Kidney capillary endothelial cell (primary cell): ENCODE measurements around the gene MAP7D3.
A peak's percentile ranks its signal among the peaks of the same experiment; 100 is the strongest.
"Not testable (repeated sequence)": the region's sequence is repeated elsewhere in the genome, so short reads cannot be mapped to it uniquely, and the experiment has no call there.

Experiments
- DNase-seq: peaks from one replicate; pipeline ENCODE4 v3.0.0-alpha.2; 2018; ENCODE audit warnings: low spot score

MAP7D3 gene

GRCh38 chrX:136250191-136251040, 784 bp downstream of the MAP7D3 start:
- no peak for DNase-seq

GRCh38 chrX:136246201-136246600, 5.0 kb downstream of the MAP7D3 start:
- no peak for DNase-seq

DNA sequence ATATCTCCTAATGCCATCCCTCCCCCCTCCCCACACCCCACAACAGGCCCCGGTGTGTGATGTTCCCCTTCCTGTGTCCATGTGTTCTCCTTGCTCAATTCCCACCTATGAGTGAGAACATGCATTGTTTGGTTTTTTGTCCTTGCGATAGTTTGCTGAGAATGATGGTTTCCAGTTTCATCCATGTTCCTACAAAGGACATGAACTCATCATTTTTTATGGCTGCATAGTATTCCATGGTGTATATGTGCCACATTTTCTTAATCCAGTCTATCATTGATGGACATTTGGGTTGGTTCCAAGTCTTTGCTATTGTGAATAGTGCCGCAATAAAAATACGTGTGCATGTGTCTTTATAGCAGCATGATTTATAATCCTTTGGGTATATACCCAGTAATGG, 13.4 kb downstream of the MAP7D3 start:
- DNase-seq: not testable (repeated sequence)

DNA sequence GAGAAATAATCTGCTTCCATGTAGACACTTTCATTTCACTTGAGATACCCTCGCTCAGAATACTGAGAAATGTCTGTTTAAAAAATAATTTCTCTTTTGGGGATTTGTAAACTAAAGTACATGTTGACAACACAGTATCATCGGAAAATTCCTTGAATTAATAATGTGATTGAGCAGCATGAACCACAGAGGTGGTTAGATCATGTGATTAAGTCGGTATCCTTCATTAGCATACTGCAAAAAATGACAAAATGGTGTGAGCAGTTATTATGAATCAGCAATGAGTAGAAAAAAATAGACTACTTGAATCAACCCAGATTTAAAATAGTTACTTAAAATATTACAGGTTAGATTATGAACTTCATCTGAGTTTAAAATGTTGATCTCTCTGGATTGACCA, 14.1 kb downstream of the MAP7D3 start:
- no peak for DNase-seq

- DNase-seq: no peak
Measured at GRCh38 chrX:136228839-136229207, 22.4 kb downstream of the MAP7D3 start.

- no peak for DNase-seq
Measured at GRCh38 chrX:136227948-136228838, 23.0 kb downstream of the MAP7D3 start.

DNA sequence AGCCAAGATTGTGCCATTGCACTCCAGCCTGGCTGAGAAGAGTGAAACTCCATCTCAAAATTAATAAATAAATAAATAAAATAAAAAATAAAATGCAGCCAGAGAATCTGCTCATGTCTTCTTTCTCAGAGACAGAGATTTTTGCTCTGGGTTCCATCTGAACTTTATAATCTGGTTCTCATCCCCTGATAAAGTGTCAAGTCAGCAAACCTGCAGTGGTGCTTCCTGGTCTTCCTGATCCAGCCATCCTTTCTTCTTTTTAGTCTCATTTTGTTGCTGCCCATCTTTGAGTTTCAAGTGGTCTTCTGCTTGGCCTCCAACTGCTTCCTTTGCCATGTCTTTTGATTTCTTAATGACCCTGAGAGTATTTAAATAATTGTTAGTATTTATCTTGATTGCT, 24.1 kb downstream of the MAP7D3 start:
- no peak for DNase-seq

- DNase-seq: no peak
Measured at GRCh38 chrX:136221851-136222513, 29.2 kb downstream of the MAP7D3 start.

- no peak for DNase-seq
Measured at GRCh38 chrX:136220951-136221350, 30.2 kb downstream of the MAP7D3 start.

DNA sequence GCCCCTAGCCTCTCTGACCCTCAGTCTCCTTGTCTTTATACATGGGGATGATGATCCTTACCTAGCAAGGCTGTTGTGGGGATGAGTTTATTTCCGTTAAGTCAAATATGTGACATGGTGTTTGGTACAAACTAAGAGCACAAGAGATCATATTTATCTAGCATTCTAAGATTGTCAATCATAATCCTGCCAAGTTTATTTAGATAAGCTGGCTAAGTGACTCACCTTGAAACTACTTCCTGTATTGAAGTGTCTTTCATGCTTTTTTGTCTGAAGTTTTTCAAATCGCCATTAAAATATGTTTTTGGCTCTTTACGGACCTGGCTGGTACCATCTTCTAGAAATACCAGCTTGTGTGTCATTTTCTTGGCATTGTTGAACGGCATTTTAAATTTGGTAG, 30.7 kb downstream of the MAP7D3 start:
- DNase-seq: no peak

DNA sequence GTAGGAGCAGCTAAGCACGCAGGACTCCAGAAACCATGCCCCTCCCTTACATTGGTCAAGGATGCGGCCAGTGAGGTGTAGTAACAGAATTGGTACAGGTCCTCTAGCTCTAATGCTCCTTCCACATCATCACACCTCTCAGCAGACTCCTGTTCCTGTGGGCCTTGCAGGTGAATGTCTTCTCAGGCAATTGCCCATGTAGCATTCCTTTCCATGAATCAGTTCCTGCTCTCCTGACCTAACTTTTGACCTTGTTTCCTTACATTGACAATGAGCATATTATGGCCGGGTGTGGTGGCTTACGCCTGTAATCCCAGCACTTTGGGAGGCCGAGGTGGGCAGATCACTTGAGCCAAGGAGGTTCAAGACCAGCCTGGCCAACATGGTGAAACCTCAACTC, 31.3 kb downstream of the MAP7D3 start:
- peak; percentile 47 for DNase-seq

DNA sequence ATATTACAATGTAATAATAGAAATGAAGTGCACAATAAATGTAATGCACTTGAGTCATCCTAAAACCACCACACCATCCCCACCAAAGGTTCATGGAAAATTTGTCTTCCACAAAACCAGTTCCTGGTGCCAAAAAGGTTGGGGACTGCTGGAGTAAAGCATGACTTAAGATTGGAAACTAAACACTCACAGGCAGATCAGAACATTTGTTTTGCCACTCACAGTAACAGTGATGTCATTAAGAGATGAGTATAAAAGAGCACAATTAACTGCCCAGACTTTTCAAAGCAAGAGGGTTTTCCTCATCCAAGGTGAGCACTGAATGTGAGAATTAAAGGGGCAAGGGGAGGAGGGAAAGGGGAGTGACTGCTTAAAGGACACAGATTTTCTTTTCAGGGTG, 35.6 kb downstream of the MAP7D3 start:
- DNase-seq: no peak

DNA sequence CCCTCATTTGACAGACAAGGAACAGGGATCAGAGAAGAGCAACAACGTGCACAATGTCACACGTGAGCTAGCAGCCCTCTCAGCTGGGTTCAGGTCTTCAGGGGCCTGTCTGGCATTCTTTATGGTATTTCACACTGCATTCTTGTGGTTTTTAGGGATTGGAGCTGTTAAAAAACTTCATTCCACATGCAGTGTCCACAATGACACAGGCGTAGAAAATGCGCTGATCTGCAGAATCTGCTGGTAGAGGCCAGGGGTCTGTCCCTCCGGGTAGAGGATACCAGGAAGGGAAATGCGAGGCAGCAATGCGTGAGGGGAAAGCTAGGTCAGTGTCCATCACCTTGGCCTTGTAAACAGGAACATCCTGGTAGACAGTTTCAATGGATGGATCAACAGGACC, 36.6 kb downstream of the MAP7D3 start:
- peak; percentile 47 for DNase-seq

DNA sequence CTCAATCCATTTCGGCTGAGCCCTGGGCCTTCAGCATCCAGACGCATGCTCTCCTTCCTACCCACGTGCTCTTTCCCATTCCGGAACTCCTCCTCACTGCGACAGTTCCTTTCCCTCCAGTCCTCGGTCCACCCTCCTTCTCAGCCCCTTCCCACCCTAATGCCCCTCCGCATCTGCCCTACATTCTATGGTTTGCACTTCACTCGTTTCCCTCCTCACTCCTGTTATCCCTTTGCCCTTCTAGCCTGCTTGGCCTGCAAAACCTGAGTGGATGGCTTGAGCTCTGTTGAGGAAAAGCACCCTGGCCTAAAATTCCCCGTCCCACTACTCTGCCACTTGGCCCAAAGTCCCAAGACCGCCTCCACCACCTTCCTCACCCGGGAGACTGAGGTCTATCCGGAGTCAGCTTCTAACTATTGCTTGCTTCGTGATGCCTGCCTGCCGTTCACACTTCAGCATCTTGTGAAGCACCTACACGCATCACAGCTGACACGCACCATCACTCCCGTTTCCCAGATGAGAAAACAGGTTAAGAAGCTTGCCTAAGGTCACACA, 38.6 kb downstream of the MAP7D3 start:
- no peak for DNase-seq

DNA sequence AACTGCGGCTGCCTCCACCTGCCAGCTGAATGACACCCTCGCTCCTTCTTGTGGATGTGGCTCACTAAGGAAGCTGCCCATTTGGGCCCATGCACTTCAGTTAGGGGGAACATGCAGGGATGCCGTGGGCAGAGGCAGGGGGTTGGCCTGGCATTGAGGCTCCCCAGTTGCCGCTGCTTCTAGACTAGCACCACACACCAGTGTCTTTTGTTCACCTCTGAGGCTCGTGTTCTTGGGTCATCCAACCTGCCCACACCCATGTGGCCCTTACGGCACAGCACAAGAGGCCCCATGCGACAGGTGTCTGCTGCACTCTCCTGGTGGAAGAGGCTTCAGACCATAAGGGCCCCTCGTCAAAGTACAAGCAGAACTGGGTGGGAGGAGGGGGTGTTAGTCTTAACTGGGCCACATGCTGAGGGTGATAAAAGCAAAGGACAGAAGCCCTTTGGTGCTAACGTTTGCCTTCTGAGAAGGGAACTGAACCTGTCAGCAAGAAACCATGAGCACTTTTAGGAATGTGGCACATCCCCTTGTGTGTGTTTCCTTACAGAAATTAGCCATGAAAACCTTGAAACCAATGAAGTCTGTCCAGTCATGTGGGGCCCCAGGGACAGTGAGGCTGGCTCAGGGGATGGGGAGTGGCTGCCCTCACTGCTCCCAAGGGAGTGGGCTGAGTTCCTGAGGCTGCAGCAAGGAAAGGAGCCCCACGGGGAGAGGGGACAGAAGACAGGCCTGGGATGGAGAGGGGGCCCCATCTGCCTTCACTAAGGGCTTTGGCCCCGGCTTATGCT, 39.2 kb downstream of the MAP7D3 start:
- DNase-seq: no peak

GRCh38 chrX:136210806-136211205, 40.4 kb downstream of the MAP7D3 start:
- no peak for DNase-seq

DNA sequence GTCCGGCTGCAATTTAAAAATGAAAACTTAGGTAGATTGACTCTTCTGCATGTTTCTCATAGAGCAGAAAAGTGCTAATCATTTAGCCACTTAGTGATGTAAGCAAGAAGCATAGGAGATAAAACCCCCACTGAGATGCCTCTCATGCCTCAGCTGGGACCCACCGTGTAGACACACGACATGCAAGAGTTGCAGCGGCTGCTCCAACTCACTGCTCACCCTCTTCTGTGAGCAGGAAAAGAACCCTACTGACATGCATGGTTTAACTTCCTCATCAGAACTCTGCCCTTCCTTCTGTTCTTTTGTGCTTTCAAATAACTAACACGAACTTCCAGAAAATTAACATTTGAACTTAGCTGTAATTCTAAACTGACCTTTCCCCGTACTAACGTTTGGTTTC, 41.0 kb downstream of the MAP7D3 start:
- no peak for DNase-seq

DNA sequence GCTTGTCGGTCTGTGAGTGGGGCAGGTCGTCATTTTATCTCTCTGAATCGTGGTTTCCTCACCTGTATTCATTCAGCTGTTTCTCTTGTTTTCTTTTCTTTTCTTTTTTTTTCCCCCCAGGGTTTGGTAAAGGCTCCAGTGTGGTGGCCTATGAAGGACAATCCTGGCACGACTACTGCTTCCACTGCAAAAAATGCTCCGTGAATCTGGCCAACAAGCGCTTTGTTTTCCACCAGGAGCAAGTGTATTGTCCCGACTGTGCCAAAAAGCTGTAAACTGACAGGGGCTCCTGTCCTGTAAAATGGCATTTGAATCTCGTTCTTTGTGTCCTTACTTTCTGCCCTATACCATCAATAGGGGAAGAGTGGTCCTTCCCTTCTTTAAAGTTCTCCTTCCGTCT, 41.4 kb downstream of the MAP7D3 start:
- no peak for DNase-seq

DNA sequence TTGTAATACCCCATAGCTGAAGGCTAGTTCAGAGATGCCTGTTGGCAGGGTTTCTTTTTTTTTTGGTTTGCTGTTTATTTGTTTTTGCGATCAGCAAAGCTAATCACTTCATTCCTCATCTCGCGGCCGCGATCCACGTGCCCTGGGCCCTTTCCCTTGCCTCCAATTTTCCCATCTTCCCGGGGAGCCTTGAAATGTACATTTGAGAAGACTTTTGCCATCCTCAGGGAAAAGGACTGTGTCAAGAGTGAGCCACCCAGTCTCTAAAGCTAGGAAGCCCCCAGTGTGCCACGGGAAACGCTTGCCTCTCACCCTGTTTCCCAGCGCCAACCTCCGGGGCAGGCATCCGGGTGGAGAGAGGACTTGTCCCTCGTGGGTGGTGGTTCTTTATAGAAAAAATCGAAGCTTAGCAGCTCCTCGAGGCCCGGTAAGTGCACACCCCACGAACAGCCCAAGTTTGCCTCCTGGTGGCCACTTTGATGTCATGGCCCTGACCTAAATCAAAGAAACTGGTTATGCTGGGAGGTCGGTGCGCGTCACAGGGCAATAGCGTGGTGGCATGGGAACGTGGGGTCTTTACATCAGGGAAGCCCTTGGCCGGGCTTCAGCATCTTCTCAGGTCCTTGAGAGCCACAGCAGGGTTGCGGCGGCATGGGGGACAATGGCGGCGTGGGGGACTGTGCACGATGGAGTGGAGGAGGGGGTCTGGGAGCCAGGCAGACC, 42.0 kb downstream of the MAP7D3 start:
- no peak for DNase-seq

GRCh38 chrX:136207546-136207945, 43.7 kb downstream of the MAP7D3 start:
- DNase-seq: no peak

GRCh38 chrX:136206916-136207315, 44.3 kb downstream of the MAP7D3 start:
- no peak for DNase-seq
